GM10847 (cell line): ENCODE results near the gene APLNR.

Experiments used
- POLR2A ChIP-seq: IDR thresholded peaks from 2 replicates; pipeline ENCODE4 v1.6.1; 2011; ENCODE audit not compliant: insufficient read length; ENCODE audit errors: extremely low read depth

Gene APLNR

DNA sequence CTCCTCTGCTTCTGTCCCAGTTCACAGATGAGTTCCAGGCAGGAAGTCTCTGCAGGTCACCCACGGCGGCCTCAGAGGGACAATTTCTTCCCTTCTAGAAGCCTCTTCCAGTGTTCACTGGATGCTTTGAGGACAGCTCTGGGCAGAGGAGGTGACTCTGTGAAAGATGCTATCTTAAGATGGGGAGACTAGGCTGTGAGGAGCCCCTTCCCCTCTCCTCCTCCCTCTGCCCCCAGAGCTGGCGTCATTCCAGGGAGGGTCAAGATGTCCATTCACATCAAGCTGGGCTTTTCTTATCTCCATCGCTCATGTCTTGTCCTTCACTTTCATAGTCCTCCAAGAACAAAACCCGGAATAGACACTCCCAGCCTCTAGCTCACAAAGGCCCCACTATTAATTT lies 3.3 kb downstream of the APLNR start:
- no peak for TF ChIP-seq POLR2A

DNA sequence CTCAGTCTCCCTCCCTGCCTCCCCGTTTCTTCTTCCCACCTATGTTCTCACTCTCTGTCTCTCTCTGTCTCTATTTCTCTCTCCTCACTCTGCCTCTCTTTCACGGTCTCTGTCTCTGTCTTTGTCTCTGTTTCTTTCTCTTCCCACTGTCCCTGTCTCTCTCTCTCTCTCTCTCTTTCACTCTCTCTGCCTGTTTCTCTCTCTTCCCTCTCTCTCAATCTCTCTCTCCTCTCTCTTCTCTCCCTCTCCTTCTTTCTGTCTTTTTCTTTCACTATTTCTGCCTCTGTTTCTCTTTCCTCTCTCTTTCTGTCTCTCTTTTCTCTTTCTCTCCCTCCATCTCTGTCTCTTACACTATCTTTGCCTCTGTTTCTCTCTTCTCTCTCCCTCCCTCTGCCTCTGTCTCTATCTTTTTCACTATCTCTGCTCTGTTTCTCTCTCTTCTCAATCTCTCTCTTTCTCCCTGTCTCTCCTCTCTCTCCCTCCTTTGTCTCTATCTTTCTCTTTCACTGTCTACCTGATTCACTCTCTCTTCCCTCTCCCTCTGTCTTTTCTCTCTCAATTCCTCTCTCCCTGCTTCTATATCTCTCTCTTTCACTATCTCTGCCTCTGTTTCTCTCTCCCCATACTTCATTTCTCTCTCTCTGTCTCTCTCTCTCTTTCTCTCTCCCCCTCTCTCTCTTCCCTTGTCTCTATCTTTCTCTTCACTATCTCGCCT lies 5.4 kb downstream of the APLNR start:
- no peak for TF ChIP-seq POLR2A

DNA sequence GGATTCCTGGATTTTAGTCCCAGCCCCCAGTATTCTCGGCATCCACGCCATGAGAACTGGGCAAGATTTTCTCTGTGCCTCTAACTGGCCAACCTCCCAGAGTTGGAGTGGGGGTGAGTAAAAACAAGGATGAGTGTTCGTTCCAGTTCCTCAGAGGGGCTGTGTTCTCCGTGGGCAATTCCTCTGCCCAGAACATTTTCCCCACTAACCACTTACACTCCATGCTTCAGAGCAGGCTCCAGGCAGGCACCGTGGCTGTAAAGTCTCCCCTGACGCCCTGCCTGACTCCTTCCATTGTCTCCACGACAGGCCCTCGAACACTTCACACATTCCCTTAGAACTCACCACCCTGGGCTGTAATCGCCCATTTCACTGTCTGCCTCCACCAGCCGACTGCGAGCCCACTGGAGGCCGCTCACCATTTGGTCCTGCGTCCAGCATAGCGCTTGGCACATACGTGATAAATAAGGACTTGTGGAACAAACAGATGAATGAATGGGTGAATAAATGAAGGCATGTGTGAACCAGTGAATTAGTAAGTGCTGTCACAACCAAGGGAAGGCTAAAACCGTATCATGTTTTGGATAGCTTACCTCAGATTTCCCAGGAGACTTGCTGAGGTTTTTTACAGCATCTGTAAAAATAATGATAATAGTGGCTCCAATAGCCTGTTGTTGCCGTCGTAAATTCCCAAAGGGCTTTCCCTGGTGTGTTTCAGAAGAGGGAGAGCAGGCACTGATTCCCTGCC lies 6.1 kb downstream of the APLNR start:
- no peak for TF ChIP-seq POLR2A

DNA sequence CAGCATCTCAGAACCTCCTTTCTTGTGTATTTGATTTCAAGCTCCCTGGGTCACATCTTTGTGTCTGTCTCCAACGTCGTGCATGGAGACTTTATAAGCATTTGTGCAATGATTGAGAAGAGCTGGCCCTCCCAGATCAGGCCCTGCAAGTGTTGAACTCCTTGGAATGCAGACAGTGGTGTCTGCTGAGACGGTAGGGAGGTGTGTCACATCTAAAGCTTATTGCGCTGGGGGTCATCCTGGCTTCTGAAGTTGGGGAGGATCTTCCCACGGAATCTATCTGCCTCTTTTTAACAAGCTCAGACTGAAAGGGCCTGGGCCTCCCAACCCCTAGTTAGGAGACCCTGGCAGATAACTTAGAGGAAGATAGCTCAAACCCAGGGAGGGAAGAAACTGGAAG lies 6.7 kb downstream of the APLNR start:
- no peak for TF ChIP-seq POLR2A

DNA sequence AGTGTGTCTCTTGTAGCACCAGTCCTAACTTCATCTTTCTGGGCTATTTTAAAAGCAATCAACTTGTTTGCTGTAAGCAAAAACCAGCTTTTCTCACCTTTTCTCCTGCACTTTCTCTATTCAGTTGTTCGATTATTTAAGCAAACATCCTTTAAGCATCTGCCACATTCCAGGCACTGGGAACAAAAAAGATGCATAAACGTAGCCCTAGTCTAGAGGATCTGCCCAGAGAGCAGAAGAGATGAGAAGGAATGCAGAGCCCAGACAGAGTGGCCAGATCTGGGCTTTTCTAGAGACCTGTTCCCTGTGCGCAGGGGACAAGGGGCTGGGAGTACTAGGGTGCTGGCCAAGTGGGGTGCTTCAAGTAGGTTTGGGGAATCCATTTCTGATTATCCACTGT lies 8.4 kb downstream of the APLNR start:
- TF ChIP-seq POLR2A, result no peak

DNA sequence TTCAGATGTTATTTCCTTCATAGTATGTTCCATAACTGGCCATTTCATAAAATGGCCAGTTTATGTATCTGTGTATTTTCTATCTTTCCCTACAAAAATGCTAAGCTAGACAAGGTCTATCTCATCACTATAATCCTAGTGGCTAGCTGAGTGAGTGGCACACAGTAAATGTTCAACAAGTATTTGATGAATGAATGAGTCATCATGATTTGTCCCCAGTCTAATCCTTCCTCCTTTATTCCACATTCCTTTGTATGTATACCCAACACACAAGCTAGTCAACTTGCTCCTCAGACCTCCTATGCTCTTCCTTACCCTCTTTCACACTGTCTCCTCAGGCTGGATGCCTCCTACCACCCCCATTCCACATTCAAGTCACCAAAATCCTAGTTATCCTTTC lies 12.5 kb downstream of the APLNR start:
- no peak for TF ChIP-seq POLR2A

DNA sequence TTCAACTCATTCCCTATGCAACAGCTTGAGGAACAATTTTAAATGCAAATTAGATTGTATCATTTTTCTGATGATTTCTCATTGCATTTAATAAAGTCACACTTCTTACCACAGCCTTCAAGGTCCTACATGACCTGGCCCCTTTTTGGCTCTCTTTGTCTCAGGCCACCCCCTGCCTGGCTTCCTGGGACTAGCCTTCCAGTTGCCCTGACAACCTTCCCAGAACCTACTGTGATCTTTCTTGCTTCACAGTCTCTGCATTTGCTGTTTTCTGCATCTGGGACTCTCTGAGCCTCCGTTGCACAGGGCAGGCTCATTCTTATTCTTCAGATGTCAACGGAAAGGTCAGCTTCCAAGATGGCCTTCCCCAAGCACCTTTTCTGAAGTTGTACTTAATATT lies 12.9 kb downstream of the APLNR start:
- no peak for TF ChIP-seq POLR2A

DNA sequence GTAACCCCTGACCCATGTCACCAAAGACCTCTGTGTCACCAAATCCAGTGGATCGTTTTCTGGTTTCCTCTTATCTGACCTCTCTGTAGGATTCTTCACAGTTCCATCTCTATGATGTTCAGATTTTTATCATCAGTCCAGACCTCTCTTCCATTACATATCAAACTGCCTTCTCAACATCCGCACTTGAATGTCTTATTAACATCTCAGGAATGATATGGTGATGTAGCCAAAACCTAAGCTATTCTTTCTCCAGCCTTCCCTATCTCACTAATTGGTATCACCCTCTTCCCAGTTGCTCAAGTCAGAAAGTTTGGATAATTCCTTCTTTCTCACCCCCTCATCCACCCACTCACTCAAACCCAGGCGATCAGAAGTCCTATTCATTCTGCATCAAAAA lies 13.4 kb downstream of the APLNR start:
- no peak for TF ChIP-seq POLR2A

DNA sequence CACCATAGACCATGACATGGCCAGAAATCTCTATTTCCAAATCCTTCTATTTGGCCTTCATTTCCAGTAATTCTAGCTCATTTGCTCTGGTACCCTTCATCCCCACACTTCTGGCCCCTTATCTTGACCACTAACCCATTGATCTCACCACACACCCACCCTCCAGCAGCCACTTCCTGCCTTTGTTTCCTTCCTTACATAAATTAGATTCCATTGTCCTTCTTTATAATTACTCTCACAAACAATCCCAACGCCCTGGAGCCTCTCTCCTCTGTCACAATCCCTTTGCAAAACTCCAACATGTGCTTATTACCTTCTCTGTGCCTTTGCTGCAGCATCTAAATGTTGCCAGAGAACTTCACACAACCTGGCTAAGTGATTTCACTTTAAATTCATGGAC lies 14.8 kb downstream of the APLNR start:
- no peak for TF ChIP-seq POLR2A

DNA sequence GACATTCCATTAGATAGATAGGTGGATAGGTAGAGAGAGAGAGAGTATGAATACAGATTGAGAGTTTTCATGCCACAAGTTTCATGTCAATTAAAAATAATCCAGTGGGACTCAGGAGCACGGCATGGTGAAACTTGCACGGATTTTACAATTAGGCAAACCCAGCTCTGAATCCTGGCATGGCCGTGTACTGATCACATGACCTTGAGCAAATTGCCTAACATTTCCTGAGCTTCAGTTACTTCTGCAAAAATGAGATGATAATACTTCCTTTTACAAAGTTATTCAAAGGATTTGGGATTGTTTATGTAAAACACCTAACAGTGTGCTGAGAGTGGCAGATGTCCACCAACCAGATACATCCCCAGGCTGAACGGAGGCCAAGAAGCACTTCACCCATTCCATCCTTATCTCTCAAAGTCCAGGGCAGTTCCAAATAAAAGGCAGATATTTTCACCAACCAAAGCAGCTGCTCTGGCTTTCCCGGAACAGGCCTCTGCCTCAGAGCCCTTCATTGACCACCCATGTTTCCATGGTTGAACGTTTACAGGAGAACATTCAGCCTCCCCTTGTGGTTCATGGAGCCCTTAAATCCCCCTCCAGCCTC lies 17.9 kb downstream of the APLNR start:
- no peak for TF ChIP-seq POLR2A

DNA sequence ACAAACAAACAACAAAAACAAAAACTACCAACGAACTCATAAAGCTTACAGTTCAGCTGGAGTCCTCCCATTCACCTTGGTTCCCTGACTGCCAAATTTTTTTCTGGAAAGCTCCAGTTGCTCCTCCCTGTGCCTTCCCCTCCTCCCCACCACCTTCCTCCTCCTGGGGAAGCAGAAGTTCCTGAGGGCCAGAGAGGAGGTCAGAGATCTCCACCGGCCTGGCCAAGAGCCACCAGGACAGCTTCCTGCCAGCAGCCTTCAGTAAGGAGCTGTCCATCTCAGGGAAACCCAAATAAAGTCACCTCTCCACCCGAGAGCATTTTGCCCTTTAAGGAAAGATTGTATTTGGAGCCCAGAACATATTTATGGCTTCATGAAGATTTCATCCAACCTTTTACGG lies 20.0 kb downstream of the APLNR start:
- no peak for TF ChIP-seq POLR2A

DNA sequence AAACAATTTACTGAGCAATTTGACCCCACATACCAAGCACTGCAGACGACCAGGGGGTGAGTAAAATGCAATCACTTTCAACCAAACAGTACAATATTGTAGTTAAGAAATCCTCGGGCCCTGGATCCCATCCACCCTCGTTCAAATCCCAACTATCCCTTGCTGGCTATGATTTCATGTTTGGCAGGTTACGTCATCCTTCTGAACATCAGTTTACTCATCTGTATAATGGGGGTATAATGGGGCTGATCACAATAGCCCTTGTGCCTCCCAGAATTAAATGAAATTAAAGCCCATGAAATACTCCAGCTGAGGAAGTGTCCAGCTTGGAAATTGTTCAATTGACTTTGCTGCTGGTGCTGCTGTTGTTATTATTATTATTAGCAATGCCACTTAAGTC lies 20.6 kb downstream of the APLNR start:
- TF ChIP-seq POLR2A, result no peak

DNA sequence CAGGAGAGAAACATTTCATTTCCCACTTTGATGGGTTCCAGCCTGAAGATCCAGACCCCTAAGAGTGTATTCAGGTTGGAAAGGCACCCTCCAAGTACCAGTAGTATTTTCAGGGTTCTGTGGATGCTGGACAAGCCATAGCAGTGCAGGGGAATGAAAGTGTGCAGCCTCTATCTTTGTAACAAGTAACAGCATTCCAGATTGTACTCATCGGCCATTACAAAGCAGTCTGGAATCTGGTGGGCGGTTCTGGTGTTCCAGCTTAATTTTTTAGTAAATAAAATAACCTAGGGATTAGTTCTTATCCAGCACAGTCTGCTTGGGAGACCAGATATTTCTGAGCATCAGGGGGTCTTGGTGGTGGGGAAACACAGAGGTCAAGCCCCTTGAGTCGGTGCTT lies 22.6 kb downstream of the APLNR start:
- no peak for TF ChIP-seq POLR2A

DNA sequence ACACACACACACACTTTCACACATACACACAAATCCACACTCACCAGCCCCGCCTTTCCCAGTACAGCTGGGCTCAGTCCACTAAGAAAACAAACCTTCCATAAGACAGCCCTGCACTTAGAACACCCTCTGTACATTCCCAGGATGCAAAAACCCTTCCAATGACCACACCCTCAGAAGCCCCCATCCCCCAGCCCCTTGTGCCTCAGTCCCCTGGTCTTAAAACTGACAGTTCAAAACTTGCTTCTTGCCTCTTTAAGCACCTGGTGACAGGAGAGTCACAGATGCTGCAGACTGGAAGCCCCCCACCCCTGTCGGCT lies 23.0 kb downstream of the APLNR start:
- TF ChIP-seq POLR2A, result no peak

DNA sequence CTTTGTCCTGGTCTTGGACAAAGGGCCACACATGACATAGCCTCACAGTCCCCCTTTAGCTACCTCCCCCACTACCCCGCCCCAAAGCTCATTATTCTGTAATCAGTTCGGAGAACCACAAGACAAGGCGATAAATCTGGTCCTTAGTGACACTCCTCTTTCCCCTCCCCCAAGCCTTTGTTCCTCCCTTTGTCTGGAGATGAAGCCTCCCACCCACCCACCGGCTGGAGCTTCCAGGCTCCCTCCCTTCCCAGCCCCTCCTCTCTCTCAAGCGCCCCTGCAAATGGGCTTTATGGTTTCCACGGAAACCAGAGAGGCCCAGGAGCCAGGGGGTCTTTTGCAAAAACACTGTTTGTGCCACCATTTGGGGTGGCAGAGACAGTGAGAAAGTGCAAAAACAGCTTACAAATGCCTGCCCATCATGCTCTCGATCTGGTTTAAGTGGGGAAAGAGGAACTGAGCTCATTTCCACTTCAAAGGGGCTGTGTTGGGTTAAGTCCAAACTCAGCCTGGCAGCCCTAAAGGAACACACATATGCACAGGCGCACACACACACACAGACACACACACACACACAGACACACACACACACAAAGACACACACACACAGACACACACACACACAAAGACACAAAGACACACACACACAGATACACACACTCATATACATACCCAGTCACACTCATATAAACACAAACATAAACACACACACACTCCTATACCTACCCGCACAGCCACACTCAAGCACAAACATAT lies 23.5 kb downstream of the APLNR start:
- no peak for TF ChIP-seq POLR2A

DNA sequence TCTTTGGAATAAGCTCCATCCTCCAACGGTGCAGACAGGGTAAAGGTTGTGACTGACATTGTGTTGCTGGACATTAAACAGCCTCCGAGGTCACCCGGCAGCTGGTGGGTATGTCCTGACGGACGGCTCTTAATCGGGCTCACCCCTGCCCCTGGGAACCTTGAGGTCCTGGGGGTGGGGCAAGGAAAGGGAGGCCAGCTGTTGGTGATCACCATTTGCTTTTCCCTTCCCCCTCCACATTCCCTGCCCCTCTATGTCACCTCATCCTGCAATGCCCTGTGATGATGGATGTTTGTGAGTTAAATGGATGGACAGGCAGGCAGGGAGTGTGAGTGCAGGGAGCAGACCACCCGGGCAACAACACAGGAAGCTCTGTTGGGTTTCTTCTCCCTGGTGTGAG lies 26.3 kb downstream of the APLNR start:
- no peak for TF ChIP-seq POLR2A
